Measurements from ENCODE around the gene DUSP1. TPM values are rescaled to one million over a fixed set of nuclear protein-coding genes. Genes with fewer than 3 reads are reported as not detected.

Gene DUSP1
- total RNA-seq, 4 donors from 2014 or later = 811 to 2,389 (median 1,820) TPM

DNA sequence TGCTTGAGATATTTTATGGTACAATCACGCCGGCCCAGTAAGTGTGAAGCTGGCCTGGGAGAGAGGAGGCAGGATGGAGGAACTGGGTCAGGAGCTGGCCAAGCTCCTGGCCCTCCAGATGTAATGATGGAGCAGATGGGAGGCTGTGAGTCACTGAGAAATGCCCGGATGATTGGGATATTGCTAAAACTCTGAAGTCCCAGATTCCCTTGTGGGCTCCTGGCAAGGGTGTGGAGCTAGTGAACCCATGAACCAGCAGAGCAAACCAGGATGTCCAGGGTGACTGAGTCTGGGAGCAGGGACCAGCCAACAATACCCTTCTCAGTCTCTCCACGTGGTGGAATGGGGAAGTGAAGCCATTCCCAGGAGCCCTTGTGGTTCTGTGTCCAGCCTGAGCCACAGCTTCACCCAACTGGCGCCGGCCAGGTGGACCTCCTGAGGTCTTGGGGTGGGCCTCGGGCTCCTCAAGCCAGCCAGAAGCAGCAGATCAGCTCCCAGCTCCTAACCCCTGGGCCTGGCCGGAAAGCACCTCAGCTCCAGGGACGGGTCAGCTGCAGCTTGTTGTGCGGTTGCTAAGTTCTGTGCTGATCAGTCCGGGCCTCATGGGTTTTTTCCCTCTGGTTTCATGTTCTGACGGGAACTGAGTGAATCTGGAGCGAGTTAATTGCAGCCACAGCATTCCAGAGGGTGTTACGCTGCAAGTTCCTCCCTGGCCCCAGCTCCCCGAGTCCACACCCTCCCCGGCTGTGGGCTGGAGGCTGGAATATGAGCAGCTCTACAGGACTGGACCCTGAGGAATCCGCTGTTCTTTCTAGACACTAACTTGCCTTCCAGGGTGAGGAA, 37.6 kb downstream of the DUSP1 start:
- DNase-seq (ENCODE audit: low spot score in 2 of 2) = peak; percentile 93 to 97
- intact Hi-C loops (cut with DNase I; ENCODE audit: low total_unique reads) = no loop called here
- TF ChIP-seq POLR2A (IDR thresholded peaks at IDR 0.05) = no peak
- TF ChIP-seq, protein P1, sequence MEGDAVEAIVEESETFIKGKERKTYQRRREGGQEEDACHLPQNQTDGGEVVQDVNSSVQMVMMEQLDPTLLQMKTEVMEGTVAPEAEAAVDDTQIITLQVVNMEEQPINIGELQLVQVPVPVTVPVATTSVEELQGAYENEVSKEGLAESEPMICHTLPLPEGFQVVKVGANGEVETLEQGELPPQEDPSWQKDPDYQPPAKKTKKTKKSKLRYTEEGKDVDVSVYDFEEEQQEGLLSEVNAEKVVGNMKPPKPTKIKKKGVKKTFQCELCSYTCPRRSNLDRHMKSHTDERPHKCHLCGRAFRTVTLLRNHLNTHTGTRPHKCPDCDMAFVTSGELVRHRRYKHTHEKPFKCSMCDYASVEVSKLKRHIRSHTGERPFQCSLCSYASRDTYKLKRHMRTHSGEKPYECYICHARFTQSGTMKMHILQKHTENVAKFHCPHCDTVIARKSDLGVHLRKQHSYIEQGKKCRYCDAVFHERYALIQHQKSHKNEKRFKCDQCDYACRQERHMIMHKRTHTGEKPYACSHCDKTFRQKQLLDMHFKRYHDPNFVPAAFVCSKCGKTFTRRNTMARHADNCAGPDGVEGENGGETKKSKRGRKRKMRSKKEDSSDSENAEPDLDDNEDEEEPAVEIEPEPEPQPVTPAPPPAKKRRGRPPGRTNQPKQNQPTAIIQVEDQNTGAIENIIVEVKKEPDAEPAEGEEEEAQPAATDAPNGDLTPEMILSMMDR (IDR thresholded peaks at IDR 0.05) = no peak
- no peak overlapping the region for H3K4me3 ChIP-seq (ENCODE audit: low read depth, poor library complexity, severe bottlenecking)
- WGBS, 2 donors = 9 to 14% methylated on average over 13 to 17 of the region's 17 CpGs

DNA sequence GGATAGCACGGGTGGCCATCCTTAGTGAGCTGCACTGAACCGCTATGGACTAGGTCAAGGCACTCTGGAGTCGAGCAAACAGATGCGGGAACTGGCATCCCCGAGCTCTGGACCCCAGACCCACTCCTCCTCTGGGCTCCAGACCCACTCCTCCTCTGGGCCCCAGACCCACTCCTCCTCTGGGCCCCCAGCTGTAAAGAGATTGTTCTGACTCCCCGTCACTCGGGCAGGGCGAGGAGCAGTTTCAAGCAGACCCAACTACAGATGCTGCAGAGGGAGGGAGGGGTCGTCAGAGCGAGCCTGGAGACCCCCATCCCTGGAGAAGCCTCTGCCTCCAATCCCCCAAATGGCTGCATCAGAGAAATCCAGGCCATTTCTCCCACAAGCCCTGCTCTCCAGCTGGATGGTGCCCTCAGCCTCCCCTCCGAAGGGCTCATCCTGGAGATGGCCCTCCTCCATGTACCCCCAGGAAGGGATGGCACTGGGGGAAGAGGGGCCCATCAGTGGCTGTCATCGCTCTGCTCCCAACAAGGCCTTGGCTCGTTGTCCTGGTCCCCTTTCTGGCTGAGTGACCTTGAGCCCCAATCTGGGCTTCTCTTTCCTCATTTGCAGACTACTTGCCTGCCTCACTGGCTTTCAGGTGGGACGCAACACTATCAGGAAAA, 38.7 kb downstream of the DUSP1 start:
- 78 to 89% methylated on average over 10 to 14 of the region's 14 CpGs for WGBS, 2 donors

DNA sequence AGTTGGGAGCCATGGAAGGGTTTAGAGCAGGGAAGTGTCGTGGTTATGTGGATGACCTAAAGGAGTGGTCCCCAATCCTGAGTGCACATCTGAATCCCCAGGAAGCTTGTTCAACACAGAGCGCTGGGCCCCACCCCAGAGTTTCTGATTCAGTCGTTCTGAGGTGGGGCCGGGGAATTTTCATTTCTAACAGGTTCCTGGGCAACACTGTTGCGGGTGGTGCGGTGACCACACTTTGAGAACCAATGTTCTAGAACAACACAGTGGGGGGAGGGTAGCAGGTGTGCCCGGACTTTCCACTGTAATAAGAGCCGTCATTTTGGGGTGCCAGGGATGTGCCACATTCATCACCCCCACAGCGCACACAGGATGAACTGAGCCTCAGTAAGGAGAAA, 39.3 kb downstream of the DUSP1 start:
- TF ChIP-seq, protein P1 (IDR thresholded peaks at IDR 0.05) = no peak
- no peak for TF ChIP-seq POLR2A (IDR thresholded peaks at IDR 0.05)
- no peak for DNase-seq (ENCODE audit: low spot score in 2 of 2)
- WGBS, 2 donors = 52 to 55% methylated on average over 9 of the region's 9 CpGs
- intact Hi-C loops (cut with DNase I; ENCODE audit: low total_unique reads) = no loop called here
- H3K4me3 ChIP-seq (ENCODE audit: low read depth, poor library complexity, severe bottlenecking) = no peak overlapping the region

More for the DNA sequence above, 38.7 kb downstream of the DUSP1 start:
- DNase-seq (ENCODE audit: low spot score in 2 of 2) = peak in 1 of 2 donors; percentile 85
- TF ChIP-seq, protein P1 (IDR thresholded peaks at IDR 0.05) = no peak
- TF ChIP-seq POLR2A (IDR thresholded peaks at IDR 0.05) = no peak
- intact Hi-C loops (cut with DNase I; ENCODE audit: low total_unique reads) = no loop called here
- no peak overlapping the region for H3K4me3 ChIP-seq (ENCODE audit: low read depth, poor library complexity, severe bottlenecking)

DNA sequence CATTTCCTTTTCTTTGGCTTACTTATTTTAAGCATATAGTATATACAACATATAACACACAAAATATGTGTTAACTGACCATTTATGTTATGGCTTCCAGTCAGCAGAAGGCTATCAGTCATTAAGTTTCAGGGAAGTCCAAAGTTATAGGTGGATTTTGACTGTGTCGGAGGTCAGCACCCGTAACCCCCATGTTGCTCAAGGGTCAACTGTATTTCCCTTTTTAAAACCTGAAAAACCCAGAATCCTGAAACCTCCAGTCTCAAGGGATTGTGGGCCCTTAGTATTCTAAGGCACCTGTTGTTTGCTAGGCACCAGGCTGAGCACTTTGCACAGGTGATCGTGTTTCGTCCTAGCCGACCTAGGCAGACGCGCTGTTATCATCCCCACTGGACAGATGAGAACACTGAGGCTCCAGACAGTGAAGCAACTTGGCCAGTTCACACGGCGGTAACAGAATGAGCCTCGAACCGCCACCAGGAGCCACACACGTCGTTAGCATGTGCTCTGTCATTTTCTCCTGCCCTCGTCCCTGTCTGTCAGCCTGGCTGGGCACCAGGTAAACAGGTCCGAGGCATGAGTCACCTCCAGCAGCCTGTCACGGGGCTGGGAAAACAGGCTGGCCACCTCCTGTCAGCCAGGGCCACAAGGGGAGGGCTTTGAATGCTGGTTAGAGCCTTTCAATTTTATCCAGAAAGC, 39.9 kb downstream of the DUSP1 start:
- DNase-seq (ENCODE audit: low spot score in 2 of 2) = peak; percentile 72 to 93
- no peak for TF ChIP-seq POLR2A (IDR thresholded peaks at IDR 0.05)
- no peak overlapping the region for H3K4me3 ChIP-seq (ENCODE audit: low read depth, poor library complexity, severe bottlenecking)
- WGBS, 2 donors = 64 to 68% methylated on average over 16 of the region's 16 CpGs
- intact Hi-C loops (cut with DNase I; ENCODE audit: low total_unique reads) = no loop called here

DNA sequence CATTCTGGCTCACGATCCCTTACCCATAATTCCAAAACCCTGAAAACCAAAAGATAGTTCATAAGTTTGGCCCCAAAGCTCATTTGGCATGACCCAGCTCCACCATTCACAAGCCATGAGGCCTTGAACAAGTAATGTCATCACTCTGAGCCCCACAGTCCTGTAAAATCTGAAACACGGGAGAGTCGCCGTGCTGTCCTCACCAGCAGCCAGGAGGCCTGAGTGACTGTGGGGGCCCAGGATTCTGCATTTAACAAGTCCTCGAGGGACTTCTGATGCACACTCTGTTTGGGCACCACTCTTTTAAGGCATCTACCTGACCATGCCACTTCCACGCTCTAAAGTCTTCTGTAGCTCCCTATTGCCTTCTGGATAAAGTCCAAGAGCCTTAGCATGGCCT, 40.8 kb downstream of the DUSP1 start:
- H3K4me3 ChIP-seq (ENCODE audit: low read depth, poor library complexity, severe bottlenecking) = no peak overlapping the region
- peak in 1 of 2 donors; percentile 80 for DNase-seq (ENCODE audit: low spot score in 2 of 2)
- TF ChIP-seq, protein P1 (IDR thresholded peaks at IDR 0.05) = no peak
- no peak for TF ChIP-seq POLR2A (IDR thresholded peaks at IDR 0.05)
- intact Hi-C loops (cut with DNase I; ENCODE audit: low total_unique reads) = no loop called here
- WGBS, 2 donors = 90% methylated on average over 6 of the region's 6 CpGs

DNA sequence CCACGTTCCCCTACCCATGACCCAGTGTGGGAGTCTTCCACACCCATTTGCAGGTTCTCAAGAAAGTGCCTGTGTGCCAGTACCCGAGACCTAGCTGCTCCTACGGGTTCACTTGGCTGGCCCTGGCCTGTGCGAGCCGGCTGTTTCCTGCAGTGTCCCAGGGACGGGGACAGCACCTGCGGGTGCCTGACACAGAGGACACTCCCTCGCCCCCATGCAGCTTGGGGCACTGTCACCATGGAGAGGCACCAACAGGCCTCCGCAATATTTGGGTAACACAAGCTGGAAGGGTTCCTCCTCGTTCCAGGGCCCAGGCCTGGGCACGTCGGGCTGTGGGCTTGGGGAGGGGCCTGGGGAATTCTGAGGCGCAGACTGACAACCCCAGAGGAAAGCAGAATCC, 41.4 kb downstream of the DUSP1 start:
- WGBS, 2 donors = 53 to 64% methylated on average over 10 to 12 of the region's 13 CpGs
- TF ChIP-seq, protein P1 (IDR thresholded peaks at IDR 0.05) = no peak
- TF ChIP-seq POLR2A (IDR thresholded peaks at IDR 0.05) = no peak
- peak; percentile 75 to 89 for DNase-seq (ENCODE audit: low spot score in 2 of 2)
- H3K4me3 ChIP-seq (ENCODE audit: low read depth, poor library complexity, severe bottlenecking) = no peak overlapping the region
- intact Hi-C loops (cut with DNase I; ENCODE audit: low total_unique reads) = no loop called here
